ENCODE measurements around the gene ZNF415.

The ZNF415 gene

DNA sequence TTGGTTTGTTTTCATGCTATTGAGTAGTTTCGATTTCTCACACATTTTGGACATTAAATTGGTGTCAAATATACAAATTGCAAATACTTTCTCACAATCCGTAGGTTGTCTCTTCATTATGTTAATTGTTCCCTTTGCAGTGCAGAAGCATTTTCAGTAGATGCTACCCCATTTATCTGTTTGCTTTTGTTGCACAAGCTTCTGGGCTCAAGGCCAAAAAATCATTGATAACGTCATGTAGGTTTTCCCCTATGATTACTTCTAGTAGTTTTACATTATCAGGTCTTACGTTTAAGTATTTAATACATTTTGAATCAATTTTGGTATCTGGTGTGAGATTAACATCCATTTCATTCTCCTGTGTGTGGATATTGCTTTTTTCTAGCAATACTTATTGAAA is 40.2 kb upstream of the ZNF415 start:
- POLR2A ChIA-PET = no interaction called here

DNA sequence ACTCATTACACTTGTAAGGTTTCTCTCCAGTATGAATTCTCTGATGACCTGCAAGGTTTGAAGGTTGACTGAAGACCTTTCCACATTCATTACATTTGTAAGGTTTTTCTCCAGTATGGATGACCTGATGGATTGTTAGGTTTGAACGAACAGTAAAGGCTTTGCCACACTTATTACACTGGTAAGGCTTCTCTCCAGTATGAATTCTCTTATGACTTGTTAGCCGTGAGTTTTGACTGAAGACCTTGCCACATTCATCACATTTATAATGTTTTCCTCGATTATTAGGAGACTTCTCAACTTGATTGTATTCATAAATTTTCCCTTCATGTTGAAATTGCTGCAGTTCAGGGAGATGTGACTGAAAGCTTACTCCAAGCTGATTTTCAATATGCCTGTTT is 33.0 kb upstream of the ZNF415 start:
- peaks cover 5% of the 10 kb centered on the region for H3K9me3 ChIP-seq (ENCODE audit: control insufficient read depth, insufficient read depth, low read depth, low read length)
- H3K27ac ChIP-seq (ENCODE audit: extremely low read depth, low read depth, low read length) = no peak overlapping the region
- POLR2A ChIA-PET = no interaction called here
- H3K36me3 ChIP-seq (ENCODE audit: control insufficient read depth in 2 of 2, insufficient read depth in 1 of 2, low read length in 2 of 2) = no peaks in the 10 kb centered on the region
- no peak overlapping the region for H3K4me3 ChIP-seq (ENCODE audit: low read depth, low read length)
- CTCF ChIA-PET = interaction anchor here (0.6 kb wide), 1 partner anchor 853 kb away, joined by 5 read pairs; no protein-coding TSS in a partner anchor
- no peaks in the 10 kb centered on the region for H3K4me1 ChIP-seq (ENCODE audit: control insufficient read depth, insufficient read depth, low read length)
- no peak for TF ChIP-seq ZNF138 (tag by site-specific recombination; IDR thresholded peaks at IDR 0.05; ENCODE audit: borderline replicate concordance)
- no peak for TF ChIP-seq KLF9 (tag by site-specific recombination; IDR thresholded peaks at IDR 0.05; ENCODE audit: low read depth)
- TF ChIP-seq ZBTB48 (tag by site-specific recombination; IDR thresholded peaks at IDR 0.05) = no peak
- TF ChIP-seq OSR2 (tag by site-specific recombination; IDR thresholded peaks at IDR 0.05) = no peak
- TF ChIP-seq, protein P1, sequence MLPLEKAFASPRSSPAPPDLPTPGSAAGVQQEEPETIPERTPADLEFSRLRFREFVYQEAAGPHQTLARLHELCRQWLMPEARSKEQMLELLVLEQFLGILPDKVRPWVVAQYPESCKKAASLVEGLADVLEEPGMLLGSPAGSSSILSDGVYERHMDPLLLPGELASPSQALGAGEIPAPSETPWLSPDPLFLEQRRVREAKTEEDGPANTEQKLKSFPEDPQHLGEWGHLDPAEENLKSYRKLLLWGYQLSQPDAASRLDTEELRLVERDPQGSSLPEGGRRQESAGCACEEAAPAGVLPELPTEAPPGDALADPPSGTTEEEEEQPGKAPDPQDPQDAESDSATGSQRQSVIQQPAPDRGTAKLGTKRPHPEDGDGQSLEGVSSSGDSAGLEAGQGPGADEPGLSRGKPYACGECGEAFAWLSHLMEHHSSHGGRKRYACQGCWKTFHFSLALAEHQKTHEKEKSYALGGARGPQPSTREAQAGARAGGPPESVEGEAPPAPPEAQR (tag by site-specific recombination; IDR thresholded peaks at IDR 0.05) = no peak
- no peak for TF ChIP-seq ZNF302 (tag by site-specific recombination; IDR thresholded peaks at IDR 0.05; ENCODE audit: low read depth)
- TF ChIP-seq, protein P2, sequence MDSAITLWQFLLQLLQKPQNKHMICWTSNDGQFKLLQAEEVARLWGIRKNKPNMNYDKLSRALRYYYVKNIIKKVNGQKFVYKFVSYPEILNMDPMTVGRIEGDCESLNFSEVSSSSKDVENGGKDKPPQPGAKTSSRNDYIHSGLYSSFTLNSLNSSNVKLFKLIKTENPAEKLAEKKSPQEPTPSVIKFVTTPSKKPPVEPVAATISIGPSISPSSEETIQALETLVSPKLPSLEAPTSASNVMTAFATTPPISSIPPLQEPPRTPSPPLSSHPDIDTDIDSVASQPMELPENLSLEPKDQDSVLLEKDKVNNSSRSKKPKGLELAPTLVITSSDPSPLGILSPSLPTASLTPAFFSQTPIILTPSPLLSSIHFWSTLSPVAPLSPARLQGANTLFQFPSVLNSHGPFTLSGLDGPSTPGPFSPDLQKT (IDR thresholded peaks at IDR 0.05; ENCODE audit: borderline replicate concordance, low read depth, low read length) = no peak
- no peak for TF ChIP-seq ZNF416 (tag by site-specific recombination; IDR thresholded peaks at IDR 0.05)
- no peak for TF ChIP-seq ZFP69B (tag by site-specific recombination; IDR thresholded peaks at IDR 0.05)
- TF ChIP-seq TRIM28 (IDR thresholded peaks at IDR 0.05; ENCODE audit: borderline replicate concordance, low read length) = peak; percentile 34; the same call in 1 of the 2 replicates
- TF ChIP-seq MZF1 (tag by site-specific recombination; IDR thresholded peaks at IDR 0.05; ENCODE audit: borderline replicate concordance) = no peak
- TF ChIP-seq, protein P3, sequence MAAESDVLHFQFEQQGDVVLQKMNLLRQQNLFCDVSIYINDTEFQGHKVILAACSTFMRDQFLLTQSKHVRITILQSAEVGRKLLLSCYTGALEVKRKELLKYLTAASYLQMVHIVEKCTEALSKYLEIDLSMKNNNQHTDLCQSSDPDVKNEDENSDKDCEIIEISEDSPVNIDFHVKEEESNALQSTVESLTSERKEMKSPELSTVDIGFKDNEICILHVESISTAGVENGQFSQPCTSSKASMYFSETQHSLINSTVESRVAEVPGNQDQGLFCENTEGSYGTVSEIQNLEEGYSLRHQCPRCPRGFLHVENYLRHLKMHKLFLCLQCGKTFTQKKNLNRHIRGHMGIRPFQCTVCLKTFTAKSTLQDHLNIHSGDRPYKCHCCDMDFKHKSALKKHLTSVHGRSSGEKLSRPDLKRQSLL (tag by site-specific recombination; IDR thresholded peaks at IDR 0.05) = no peak
- TF ChIP-seq, protein P4, sequence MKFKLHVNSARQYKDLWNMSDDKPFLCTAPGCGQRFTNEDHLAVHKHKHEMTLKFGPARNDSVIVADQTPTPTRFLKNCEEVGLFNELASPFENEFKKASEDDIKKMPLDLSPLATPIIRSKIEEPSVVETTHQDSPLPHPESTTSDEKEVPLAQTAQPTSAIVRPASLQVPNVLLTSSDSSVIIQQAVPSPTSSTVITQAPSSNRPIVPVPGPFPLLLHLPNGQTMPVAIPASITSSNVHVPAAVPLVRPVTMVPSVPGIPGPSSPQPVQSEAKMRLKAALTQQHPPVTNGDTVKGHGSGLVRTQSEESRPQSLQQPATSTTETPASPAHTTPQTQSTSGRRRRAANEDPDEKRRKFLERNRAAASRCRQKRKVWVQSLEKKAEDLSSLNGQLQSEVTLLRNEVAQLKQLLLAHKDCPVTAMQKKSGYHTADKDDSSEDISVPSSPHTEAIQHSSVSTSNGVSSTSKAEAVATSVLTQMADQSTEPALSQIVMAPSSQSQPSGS (tag by site-specific recombination; IDR thresholded peaks at IDR 0.05; ENCODE audit: low read depth) = no peak
- TF ChIP-seq, protein P5, sequence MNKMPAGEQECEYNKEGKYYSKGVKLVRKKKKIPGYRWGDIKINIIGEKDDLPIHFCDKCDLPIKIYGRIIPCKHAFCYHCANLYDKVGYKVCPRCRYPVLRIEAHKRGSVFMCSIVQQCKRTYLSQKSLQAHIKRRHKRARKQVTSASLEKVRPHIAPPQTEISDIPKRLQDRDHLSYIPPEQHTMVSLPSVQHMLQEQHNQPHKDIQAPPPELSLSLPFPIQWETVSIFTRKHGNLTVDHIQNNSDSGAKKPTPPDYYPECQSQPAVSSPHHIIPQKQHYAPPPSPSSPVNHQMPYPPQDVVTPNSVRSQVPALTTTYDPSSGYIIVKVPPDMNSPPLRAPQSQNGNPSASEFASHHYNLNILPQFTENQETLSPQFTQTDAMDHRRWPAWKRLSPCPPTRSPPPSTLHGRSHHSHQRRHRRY (tag by site-specific recombination; IDR thresholded peaks at IDR 0.05) = no peak
- TF ChIP-seq ZBTB7A (tag by site-specific recombination; IDR thresholded peaks at IDR 0.05; ENCODE audit: low read depth) = no peak
- TF ChIP-seq SETDB1 (IDR thresholded peaks at IDR 0.05; ENCODE audit: insufficient read length, low read length) = peak; percentile 83
- TF ChIP-seq ZNF274 (IDR thresholded peaks at IDR 0.05; ENCODE audit: low read length) = 0 out of 2 replicates have a peak, but pooled peaks have one; percentile 53
- peak; percentile 69; the same call in 1 of the 2 replicates for TF ChIP-seq ZNF274 (tag by site-specific recombination; IDR thresholded peaks at IDR 0.05; ENCODE audit: borderline replicate concordance)
- TF ChIP-seq FEZF1 (tag by site-specific recombination; IDR thresholded peaks at IDR 0.05) = no peak
- TF ChIP-seq ZNF561 (tag by site-specific recombination; IDR thresholded peaks at IDR 0.05; ENCODE audit: borderline replicate concordance) = no peak

More for the DNA sequence above, 40.2 kb upstream of the ZNF415 start:
- Histone ChIP-seq H3K4me1 (ENCODE audit: control insufficient read depth, insufficient read depth, low read length) (no peaks in the 10 kb centered on the region), H3K27ac (ENCODE audit: extremely low read depth, low read depth, low read length) (no peak overlapping the region), H3K4me3 (ENCODE audit: low read depth, low read length) (no peak overlapping the region), H3K9me3 (ENCODE audit: control insufficient read depth, insufficient read depth, low read depth, low read length) (no peaks in the 10 kb centered on the region; the same call in 1 of the 2 replicates), H3K36me3 (ENCODE audit: control insufficient read depth in 2 of 2, insufficient read depth in 1 of 2, low read length in 2 of 2) (no peaks in the 10 kb centered on the region)
- TF ChIP-seq ZFP37 (tag by site-specific recombination; IDR thresholded peaks at IDR 0.05) = no peak
- TF ChIP-seq, protein P6, sequence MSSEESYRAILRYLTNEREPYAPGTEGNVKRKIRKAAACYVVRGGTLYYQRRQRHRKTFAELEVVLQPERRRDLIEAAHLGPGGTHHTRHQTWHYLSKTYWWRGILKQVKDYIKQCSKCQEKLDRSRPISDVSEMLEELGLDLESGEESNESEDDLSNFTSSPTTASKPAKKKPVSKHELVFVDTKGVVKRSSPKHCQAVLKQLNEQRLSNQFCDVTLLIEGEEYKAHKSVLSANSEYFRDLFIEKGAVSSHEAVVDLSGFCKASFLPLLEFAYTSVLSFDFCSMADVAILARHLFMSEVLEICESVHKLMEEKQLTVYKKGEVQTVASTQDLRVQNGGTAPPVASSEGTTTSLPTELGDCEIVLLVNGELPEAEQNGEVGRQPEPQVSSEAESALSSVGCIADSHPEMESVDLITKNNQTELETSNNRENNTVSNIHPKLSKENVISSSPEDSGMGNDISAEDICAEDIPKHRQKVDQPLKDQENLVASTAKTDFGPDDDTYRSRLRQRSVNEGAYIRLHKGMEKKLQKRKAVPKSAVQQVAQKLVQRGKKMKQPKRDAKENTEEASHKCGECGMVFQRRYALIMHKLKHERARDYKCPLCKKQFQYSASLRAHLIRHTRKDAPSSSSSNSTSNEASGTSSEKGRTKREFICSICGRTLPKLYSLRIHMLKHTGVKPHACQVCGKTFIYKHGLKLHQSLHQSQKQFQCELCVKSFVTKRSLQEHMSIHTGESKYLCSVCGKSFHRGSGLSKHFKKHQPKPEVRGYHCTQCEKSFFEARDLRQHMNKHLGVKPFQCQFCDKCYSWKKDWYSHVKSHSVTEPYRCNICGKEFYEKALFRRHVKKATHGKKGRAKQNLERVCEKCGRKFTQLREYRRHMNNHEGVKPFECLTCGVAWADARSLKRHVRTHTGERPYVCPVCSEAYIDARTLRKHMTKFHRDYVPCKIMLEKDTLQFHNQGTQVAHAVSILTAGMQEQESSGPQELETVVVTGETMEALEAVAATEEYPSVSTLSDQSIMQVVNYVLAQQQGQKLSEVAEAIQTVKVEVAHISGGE (tag by site-specific recombination; conservative IDR thresholded peaks at IDR 0.05; ENCODE audit: low read depth) = no peak
- TF ChIP-seq ZNF473 (tag by site-specific recombination; IDR thresholded peaks at IDR 0.05) = no peak
- TF ChIP-seq IKZF3 (tag by site-specific recombination; IDR thresholded peaks at IDR 0.05) = no peak
- no peak for TF ChIP-seq ZNF184 (tag by site-specific recombination; IDR thresholded peaks at IDR 0.05)
- TF ChIP-seq REPIN1 (tag by site-specific recombination; IDR thresholded peaks at IDR 0.05; ENCODE audit: low read depth) = no peak
- TF ChIP-seq ZNF292 (tag by site-specific recombination; IDR thresholded peaks at IDR 0.05; ENCODE audit: borderline replicate concordance, low read depth) = no peak
- TF ChIP-seq ZNF366 (tag by site-specific recombination; conservative IDR thresholded peaks at IDR 0.05) = no peak
- TF ChIP-seq ZBTB17 (tag by site-specific recombination; IDR thresholded peaks at IDR 0.05) = no peak
- no peak for TF ChIP-seq ZNF623 (tag by site-specific recombination; IDR thresholded peaks at IDR 0.05)
- CTCF ChIA-PET = no interaction called here

All from HEK293 (cell line).